Endothelial cell of umbilical vein (primary cell): ENCODE measurements around the gene PHF23. TPM values are rescaled to one million over a fixed set of nuclear protein-coding genes. Genes with fewer than 3 reads are reported as not detected.

ENCODE experiments used
- BruUV-seq: library from RNA; stranded (reverse); fragments of 400-500 nt; replicated peaks from 2 replicates; lab custom pipeline; 2021; lab: Mats Ljungman, UMichigan
- CTCF ChIA-PET: fragments of 300-600, 350-600 bp; sonication (Branson Sonifier 250); formaldehyde crosslinking; loops from one replicate; lab custom pipeline; 2021; ENCODE audit warnings: antibody characterized with exemption, inconsistent platforms; lab: Charles Lee
- POLR2A ChIA-PET: fragments of 300-600, 350-600 bp; sonication (Branson Sonifier 250); formaldehyde crosslinking; loops from one replicate; lab custom pipeline; 2021; ENCODE audit warnings: antibody characterized with exemption, inconsistent platforms; lab: Charles Lee
- DNase-seq: peaks from one replicate; pipeline ENCODE4 v3.0.0-alpha.2; 2011; ENCODE audit warnings: low read depth, low spot score
- FAIRE-seq: peaks from 2 replicates; lab custom pipeline; 2011; peaks lifted over from hg19 to GRCh38; lab: Jason Lieb, UNC
- H2AFZ ChIP-seq: 2 replicates; pipeline ENCODE4 v1.6.0; 2012; ENCODE audit warnings: low read depth, low read length, control low read depth, inconsistent platforms
- H3K27ac ChIP-seq: 2 replicates; pipeline ENCODE4 v1.5.1; 2011; ENCODE audit warnings: low read depth, mild to moderate bottlenecking, control low read depth, low read length, moderate library complexity; ENCODE audit not compliant: insufficient read depth
- H3K27me3 ChIP-seq, 2 experiments: 2 replicates each; pipeline versions ENCODE4 v1.6.0 to v1.6.1; 2011; ENCODE audit warnings: low read length in 2 of 2, mixed read lengths in 1 of 2; ENCODE audit not compliant: control insufficient read depth in 2 of 2, insufficient read depth in 2 of 2
- H3K36me3 ChIP-seq, 2 experiments: 2 replicates in 1 of 2; 3 replicates in 1 of 2; pipeline ENCODE4 v1.5.1; 2011; ENCODE audit warnings: low read length in 2 of 2, mild to moderate bottlenecking in 1 of 2, moderate library complexity in 1 of 2; ENCODE audit not compliant: control insufficient read depth in 2 of 2, insufficient read depth in 2 of 2; ENCODE audit errors: extremely low read depth in 1 of 2
- H3K4me1 ChIP-seq: 3 replicates; pipeline ENCODE4 v1.5.1; 2011; ENCODE audit warnings: mild to moderate bottlenecking, low read length; ENCODE audit not compliant: control insufficient read depth, insufficient read depth; ENCODE audit errors: extremely low read depth
- H3K4me2 ChIP-seq: 2 replicates; pipeline ENCODE4 v1.6.1; 2011; ENCODE audit warnings: low read length, control low read depth, mixed read lengths; ENCODE audit not compliant: insufficient read depth
- H3K4me3 ChIP-seq, 3 experiments: fragments of 200-600 bp in 1 of 3; sonication (generic), shearing (Covaris generic) in 1 of 3; replicated peaks in 1 of 3; 2 replicates each; pipeline ENCODE4 v1.5.1; 2011 to 2016; ENCODE audit warnings: control low read depth in 3 of 3, low read length in 3 of 3, mild to moderate bottlenecking in 2 of 3, inconsistent platforms in 1 of 3, low read depth in 1 of 3, moderate library complexity in 1 of 3; ENCODE audit not compliant: insufficient read depth in 1 of 3
- H3K79me2 ChIP-seq: 2 replicates; pipeline ENCODE4 v1.6.0; 2012; ENCODE audit warnings: low read length, inconsistent platforms; ENCODE audit not compliant: control insufficient read depth, insufficient read depth
- H3K9ac ChIP-seq: replicated peaks from 2 replicates; pipeline ENCODE3; 2011; ENCODE audit warnings: low read length, control low read depth; ENCODE audit not compliant: insufficient read depth; ENCODE audit errors: extremely low read depth
- H3K9me1 ChIP-seq: replicated peaks from 3 replicates; pipeline ENCODE4 v1.6.0; 2011; ENCODE audit warnings: mild to moderate bottlenecking, low read length; ENCODE audit not compliant: control insufficient read depth, insufficient read depth; ENCODE audit errors: extremely low read depth
- H3K9me3 ChIP-seq: replicated peaks from 2 replicates; pipeline ENCODE4 v1.5.1; 2012; ENCODE audit warnings: low read length, inconsistent platforms; ENCODE audit not compliant: control insufficient read depth, insufficient read depth
- H4K20me1 ChIP-seq: replicated peaks from 2 replicates; pipeline ENCODE3; 2011; ENCODE audit warnings: mild to moderate bottlenecking, low read length; ENCODE audit not compliant: control insufficient read depth, insufficient read depth; ENCODE audit errors: extremely low read depth
- CTCF ChIP-seq, 2 donors: IDR thresholded peaks; 1 replicate in 1 of 2; 2 replicates in 1 of 2; pipeline ENCODE4 v1.5.1; 2011; ENCODE audit warnings: low read length in 2 of 2, mild to moderate bottlenecking in 2 of 2, moderate library complexity in 2 of 2, control low read depth in 1 of 2, inconsistent platforms in 1 of 2, low read depth in 1 of 2; ENCODE audit not compliant: insufficient read depth in 1 of 2; ENCODE audit errors: extremely low read depth in 1 of 2
- EZH2 ChIP-seq: IDR thresholded peaks from 2 replicates; pipeline ENCODE4 v1.6.1; 2012; ENCODE audit warnings: borderline replicate concordance, low read depth, mild to moderate bottlenecking, moderate library complexity, low read length, inconsistent platforms; ENCODE audit not compliant: severe bottlenecking
- FOS ChIP-seq: IDR thresholded peaks from 2 replicates; pipeline ENCODE4 v1.6.1; 2011; ENCODE audit warnings: mild to moderate bottlenecking, low read length, moderate library complexity, borderline replicate concordance; ENCODE audit not compliant: insufficient read depth
- GATA2 ChIP-seq: IDR thresholded peaks from 2 replicates; pipeline ENCODE4 v1.7.0; 2011; ENCODE audit warnings: low read depth, mild to moderate bottlenecking, moderate library complexity, mixed read lengths, low read length; ENCODE audit not compliant: insufficient read length, insufficient read depth
- JUN ChIP-seq: IDR thresholded peaks from 2 replicates; pipeline ENCODE4 v1.6.1; 2011; ENCODE audit warnings: borderline replicate concordance, low read depth; ENCODE audit not compliant: insufficient read length, insufficient read depth
- MAX ChIP-seq: IDR thresholded peaks from 2 replicates; pipeline ENCODE4 v1.6.1; 2011; ENCODE audit not compliant: insufficient read depth, insufficient read length
- MYC ChIP-seq: IDR thresholded peaks from one replicate; pipeline ENCODE4 v1.6.1; 2011; ENCODE audit warnings: mild to moderate bottlenecking, low read depth, low read length
- POLR2A ChIP-seq: IDR thresholded peaks from 2 replicates; pipeline ENCODE4 v1.6.1; 2012; ENCODE audit warnings: low read depth, mild to moderate bottlenecking, control low read depth, low read length
- POLR2AphosphoS5 ChIP-seq: IDR thresholded peaks from 2 replicates; pipeline ENCODE4 v1.6.1; 2012; ENCODE audit warnings: low read depth, mild to moderate bottlenecking, control low read depth, low read length, moderate library complexity; ENCODE audit not compliant: insufficient read depth
- dilution Hi-C: fragments of 300-500 bp; cut with MboI; formaldehyde crosslinking; loops from one replicate; pipeline ENCODE4 v1.15.0; 2019; ENCODE audit warnings: low sequenced_read_pairs; ENCODE audit not compliant: extremely low pct_ligation_motif_present
- intact Hi-C: fragments of 100-400 bp; cut with micrococcal nuclease; formaldehyde crosslinking; loops from one replicate; pipeline ENCODE4 v1.10.0; 2022
- polyA plus RNA-seq, 4 experiments: library from polyadenylated mRNA; depleted of rRNA in 3 of 4; stranded (reverse) in 3 of 4; unstranded in 1 of 4; fragments of >200 nt; gene quantifications; 2 replicates each; pipeline versions ENCODE4 v1.2.1 to v1.2.3, GENCODE V29; 2011 to 2012; ENCODE audit warnings: missing spikeins in 1 of 4
- total RNA-seq: library from RNA; stranded (reverse); gene quantifications from 2 replicates; pipeline ENCODE4 v1.2.3, GENCODE V29; 2021

Gene PHF23
- total and polyA plus RNA-seq, 2 donors (not counting 3 experiments of a cell fraction or from before 2014, with no cell fraction given), result 35.6 to 54.7 TPM

GRCh38 chr17:7280519-7281073, 41.3 kb upstream of the PHF23 start:
- no peak overlapping the region for H3K9ac ChIP-seq
- H3K27me3 ChIP-seq, result peaks cover 4 to 5% of the 10 kb centered on the region in 2 experiments
- peak overlapping the region; percentile 32 for H2AFZ ChIP-seq
- H4K20me1 ChIP-seq, result no peaks in the 10 kb centered on the region
- no peaks in the 10 kb centered on the region for H3K9me3 ChIP-seq
- no TSS peak for BruUV-seq
- H3K4me3 ChIP-seq, result peak overlapping the region in 2 of 3 experiments; percentile 13 to 33
- TF ChIP-seq CTCF (IDR thresholded peaks at IDR 0.05; ENCODE audit: extremely low read depth in 1 of 2, insufficient read depth in 1 of 2, low read depth in 1 of 2, low read length in 2 of 2) (peak; percentile 92 to 96), MAX (no peak), POLR2A (no peak), EZH2 (no peak)
- H3K36me3 ChIP-seq, result no peaks in the 10 kb centered on the region
- DNase-seq (peak; percentile 77), FAIRE-seq (peak; percentile 98)
- no peak overlapping the region for H3K27ac ChIP-seq
- POLR2A ChIA-PET, result interaction anchor here (1.2 kb wide), 1 partner anchor 49 kb away, joined by 5 read pairs; no protein-coding TSS in a partner anchor
- peaks cover 9% of the 10 kb centered on the region for H3K4me1 ChIP-seq
- no peaks in the 10 kb centered on the region for H3K9me1 ChIP-seq
- dilution Hi-C loops, result no loop called here
- H3K79me2 ChIP-seq, result no peaks in the 10 kb centered on the region
- intact Hi-C loops, result loop anchor here (1.0 to 2.0 kb wide), 5 partner anchors 16 to 65 kb away; partner anchors contain the start of genes ELP5, GABARAP and NEURL4
- peak overlapping the region; percentile 62 for H3K4me2 ChIP-seq
- CTCF ChIA-PET, result interaction anchor here (0.6 to 10.2 kb wide), 13 partner anchors 9 to 280 kb away, joined by 3 to 170 read pairs (median 5); partner anchors contain the start of genes ACADVL and DLG4

GRCh38 chr17:7279448-7279847, 40.2 kb upstream of the PHF23 start:
- ChIA-PET CTCF (interaction anchor here (2.7 kb wide), 1 partner anchor 17 kb away, joined by 15 read pairs; no protein-coding TSS in a partner anchor), POLR2A (no interaction called here)
- Histone ChIP-seq H3K9me1 (no peaks in the 10 kb centered on the region), H3K36me3 (no peaks in the 10 kb centered on the region), H3K79me2 (no peaks in the 10 kb centered on the region), H3K9me3 (no peaks in the 10 kb centered on the region), H3K27ac (no peak overlapping the region), H3K4me2 (no peak overlapping the region), H2AFZ (no peak overlapping the region), H3K4me3 (no peak overlapping the region), H4K20me1 (no peaks in the 10 kb centered on the region), H3K27me3 (peaks cover 4 to 5% of the 10 kb centered on the region in 2 experiments), H3K4me1 (peaks cover 9% of the 10 kb centered on the region), H3K9ac (no peak overlapping the region)
- FAIRE-seq (no peak), DNase-seq (no peak)
- dilution Hi-C loops (no loop called here), intact Hi-C loops (no loop called here)
- BruUV-seq, result no TSS peak
- TF ChIP-seq FOS (no peak), CTCF (IDR thresholded peaks at IDR 0.05; ENCODE audit: extremely low read depth in 1 of 2, insufficient read depth in 1 of 2, low read depth in 1 of 2, low read length in 2 of 2) (no peak), MAX (no peak), POLR2AphosphoS5 (no peak), EZH2 (no peak), POLR2A (no peak), MYC (no peak), GATA2 (no peak), JUN (no peak)
